Measurements from ENCODE around the gene OPTC. TPM values are rescaled to one million over a fixed set of nuclear protein-coding genes. Genes with fewer than 3 reads are reported as not detected.

OPTC gene
- total and polyA plus RNA-seq, 2 of the 8 experiments (the other 6 are each of a cell fraction or from before 2014, with no cell fraction given) = 1.1 to 4.0 TPM

DNA sequence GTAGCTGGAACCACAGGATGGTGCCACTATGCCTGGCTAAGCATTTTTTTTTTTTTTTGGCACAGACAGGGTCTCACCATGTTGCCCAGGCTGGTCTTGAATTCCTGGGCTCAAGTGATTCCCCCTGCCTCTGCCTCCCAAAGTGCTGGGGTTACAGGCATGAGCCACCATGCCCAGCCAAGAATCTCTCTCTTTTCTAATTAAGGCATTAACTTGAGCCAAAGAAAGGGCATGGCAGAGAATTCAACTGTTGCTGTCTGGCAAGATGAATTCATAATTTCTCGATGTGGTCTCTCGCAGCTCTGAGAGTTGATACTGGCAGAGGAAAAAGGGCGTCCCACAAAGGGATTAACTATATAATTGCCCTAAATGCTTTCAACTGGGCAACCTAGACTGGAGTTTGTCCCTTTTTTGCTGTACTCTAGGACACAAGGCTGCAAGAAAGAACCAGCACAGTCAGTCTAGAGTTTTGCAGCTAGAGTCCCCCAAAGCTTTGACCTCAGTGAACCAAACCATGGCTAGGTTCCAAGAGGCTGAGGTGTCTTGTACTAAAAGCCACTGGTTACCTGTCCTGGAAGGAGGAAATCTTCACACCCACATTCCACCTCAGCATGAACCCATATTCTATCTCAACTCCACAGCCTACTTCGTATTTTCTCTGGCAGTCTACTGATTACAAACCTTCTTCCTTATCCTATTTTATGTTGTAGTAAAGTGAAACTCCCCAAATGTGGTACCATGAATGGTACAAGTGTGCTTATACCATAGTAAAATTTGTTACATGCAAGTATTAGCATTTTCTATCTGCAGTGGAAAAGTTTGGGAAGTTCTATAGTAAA lies 51.2 kb downstream of the OPTC start (continued):
- TF ChIP-seq, protein P1, sequence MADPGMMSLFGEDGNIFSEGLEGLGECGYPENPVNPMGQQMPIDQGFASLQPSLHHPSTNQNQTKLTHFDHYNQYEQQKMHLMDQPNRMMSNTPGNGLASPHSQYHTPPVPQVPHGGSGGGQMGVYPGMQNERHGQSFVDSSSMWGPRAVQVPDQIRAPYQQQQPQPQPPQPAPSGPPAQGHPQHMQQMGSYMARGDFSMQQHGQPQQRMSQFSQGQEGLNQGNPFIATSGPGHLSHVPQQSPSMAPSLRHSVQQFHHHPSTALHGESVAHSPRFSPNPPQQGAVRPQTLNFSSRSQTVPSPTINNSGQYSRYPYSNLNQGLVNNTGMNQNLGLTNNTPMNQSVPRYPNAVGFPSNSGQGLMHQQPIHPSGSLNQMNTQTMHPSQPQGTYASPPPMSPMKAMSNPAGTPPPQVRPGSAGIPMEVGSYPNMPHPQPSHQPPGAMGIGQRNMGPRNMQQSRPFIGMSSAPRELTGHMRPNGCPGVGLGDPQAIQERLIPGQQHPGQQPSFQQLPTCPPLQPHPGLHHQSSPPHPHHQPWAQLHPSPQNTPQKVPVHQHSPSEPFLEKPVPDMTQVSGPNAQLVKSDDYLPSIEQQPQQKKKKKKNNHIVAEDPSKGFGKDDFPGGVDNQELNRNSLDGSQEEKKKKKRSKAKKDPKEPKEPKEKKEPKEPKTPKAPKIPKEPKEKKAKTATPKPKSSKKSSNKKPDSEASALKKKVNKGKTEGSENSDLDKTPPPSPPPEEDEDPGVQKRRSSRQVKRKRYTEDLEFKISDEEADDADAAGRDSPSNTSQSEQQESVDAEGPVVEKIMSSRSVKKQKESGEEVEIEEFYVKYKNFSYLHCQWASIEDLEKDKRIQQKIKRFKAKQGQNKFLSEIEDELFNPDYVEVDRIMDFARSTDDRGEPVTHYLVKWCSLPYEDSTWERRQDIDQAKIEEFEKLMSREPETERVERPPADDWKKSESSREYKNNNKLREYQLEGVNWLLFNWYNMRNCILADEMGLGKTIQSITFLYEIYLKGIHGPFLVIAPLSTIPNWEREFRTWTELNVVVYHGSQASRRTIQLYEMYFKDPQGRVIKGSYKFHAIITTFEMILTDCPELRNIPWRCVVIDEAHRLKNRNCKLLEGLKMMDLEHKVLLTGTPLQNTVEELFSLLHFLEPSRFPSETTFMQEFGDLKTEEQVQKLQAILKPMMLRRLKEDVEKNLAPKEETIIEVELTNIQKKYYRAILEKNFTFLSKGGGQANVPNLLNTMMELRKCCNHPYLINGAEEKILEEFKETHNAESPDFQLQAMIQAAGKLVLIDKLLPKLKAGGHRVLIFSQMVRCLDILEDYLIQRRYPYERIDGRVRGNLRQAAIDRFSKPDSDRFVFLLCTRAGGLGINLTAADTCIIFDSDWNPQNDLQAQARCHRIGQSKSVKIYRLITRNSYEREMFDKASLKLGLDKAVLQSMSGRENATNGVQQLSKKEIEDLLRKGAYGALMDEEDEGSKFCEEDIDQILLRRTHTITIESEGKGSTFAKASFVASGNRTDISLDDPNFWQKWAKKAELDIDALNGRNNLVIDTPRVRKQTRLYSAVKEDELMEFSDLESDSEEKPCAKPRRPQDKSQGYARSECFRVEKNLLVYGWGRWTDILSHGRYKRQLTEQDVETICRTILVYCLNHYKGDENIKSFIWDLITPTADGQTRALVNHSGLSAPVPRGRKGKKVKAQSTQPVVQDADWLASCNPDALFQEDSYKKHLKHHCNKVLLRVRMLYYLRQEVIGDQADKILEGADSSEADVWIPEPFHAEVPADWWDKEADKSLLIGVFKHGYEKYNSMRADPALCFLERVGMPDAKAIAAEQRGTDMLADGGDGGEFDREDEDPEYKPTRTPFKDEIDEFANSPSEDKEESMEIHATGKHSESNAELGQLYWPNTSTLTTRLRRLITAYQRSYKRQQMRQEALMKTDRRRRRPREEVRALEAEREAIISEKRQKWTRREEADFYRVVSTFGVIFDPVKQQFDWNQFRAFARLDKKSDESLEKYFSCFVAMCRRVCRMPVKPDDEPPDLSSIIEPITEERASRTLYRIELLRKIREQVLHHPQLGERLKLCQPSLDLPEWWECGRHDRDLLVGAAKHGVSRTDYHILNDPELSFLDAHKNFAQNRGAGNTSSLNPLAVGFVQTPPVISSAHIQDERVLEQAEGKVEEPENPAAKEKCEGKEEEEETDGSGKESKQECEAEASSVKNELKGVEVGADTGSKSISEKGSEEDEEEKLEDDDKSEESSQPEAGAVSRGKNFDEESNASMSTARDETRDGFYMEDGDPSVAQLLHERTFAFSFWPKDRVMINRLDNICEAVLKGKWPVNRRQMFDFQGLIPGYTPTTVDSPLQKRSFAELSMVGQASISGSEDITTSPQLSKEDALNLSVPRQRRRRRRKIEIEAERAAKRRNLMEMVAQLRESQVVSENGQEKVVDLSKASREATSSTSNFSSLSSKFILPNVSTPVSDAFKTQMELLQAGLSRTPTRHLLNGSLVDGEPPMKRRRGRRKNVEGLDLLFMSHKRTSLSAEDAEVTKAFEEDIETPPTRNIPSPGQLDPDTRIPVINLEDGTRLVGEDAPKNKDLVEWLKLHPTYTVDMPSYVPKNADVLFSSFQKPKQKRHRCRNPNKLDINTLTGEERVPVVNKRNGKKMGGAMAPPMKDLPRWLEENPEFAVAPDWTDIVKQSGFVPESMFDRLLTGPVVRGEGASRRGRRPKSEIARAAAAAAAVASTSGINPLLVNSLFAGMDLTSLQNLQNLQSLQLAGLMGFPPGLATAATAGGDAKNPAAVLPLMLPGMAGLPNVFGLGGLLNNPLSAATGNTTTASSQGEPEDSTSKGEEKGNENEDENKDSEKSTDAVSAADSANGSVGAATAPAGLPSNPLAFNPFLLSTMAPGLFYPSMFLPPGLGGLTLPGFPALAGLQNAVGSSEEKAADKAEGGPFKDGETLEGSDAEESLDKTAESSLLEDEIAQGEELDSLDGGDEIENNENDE (IDR thresholded peaks at IDR 0.05; ENCODE audit: insufficient replicate concordance, low read length) = no peak
- TF ChIP-seq RFX5 (IDR thresholded peaks at IDR 0.05; ENCODE audit: borderline replicate concordance, low read depth, low read length) = no peak
- no peak for TF ChIP-seq ZNF274 (IDR thresholded peaks at IDR 0.05; ENCODE audit: borderline replicate concordance, extremely low read depth, low read length)
- no peak for TF ChIP-seq BACH1 (IDR thresholded peaks at IDR 0.05; ENCODE audit: low read length)
